Left renal pelvis (tissue), 4 donors: Measurements from ENCODE around the gene TSC22D3. TPM values are rescaled to one million over a fixed set of nuclear protein-coding genes. Genes with fewer than 3 reads are reported as not detected.
"Not testable (repeated sequence)": the region's sequence is repeated elsewhere in the genome, so short reads cannot be mapped to it uniquely, and the experiment has no call there.

Experiments used
- DNase-seq, 4 donors: peaks; one replicate each; pipeline ENCODE4 v3.0.0-alpha.2; 2013; ENCODE audit warnings: low read depth in 4 of 4, low spot score in 3 of 4
- polyA plus RNA-seq, 4 donors: library from polyadenylated mRNA; unstranded; fragments of 120-200 nt; gene quantifications; one replicate each; pipeline ENCODE4 v1.2.1, GENCODE V29; 2013; ENCODE audit not compliant: insufficient read length in 4 of 4

TSC22D3 gene
- polyA plus RNA-seq, result 100 to 1,000 TPM in 3 of 4 donors, 10 to 100 TPM in 1; 72.8 to 127 (median 113) TPM

DNA sequence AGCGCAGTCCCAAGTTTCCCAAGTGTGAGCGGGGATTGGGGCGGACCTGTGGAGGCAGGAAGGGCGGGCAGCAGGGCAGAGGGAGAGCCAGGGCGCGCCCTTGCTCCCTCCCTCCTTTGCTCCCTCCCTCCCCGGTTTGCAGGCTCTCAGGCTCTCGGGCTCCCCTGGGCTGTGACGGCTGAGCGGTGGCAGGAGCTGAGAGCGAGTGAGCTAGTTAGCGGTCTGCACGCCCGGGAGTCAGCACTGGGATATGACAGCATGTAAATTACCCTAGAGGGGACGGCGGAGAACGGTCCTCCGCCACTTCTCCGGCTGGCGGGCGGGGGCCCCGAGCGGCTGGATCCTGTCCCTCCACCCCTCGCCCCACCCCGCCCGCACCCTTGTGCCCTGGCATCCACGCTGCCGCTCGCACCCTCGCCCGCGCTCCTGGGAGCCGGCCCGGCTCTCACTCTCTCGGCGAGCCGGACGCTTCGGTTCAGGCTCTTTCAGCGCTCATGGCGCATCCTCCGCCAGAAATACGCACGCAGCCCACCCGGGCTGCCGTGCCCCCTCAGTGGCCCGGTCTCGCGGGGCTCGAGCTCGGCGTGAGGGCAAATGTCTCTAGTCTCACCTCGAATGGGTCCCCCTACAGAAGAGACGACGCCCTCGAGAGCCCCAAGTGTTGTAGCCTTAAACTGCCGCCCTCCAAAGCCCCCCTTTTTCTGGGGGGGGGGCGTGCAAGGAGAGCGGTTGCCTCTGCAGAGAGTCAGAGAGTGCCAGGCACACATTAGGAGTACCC is at the start of gene TSC22D3:
TSC22D3 (minus strand) TSS at position 54 of the 778 bp plus-strand sequence. CDS start 368 bp downstream, outside the sequence.
- peak in 1 of 4 donors; percentile 39 for DNase-seq

DNA sequence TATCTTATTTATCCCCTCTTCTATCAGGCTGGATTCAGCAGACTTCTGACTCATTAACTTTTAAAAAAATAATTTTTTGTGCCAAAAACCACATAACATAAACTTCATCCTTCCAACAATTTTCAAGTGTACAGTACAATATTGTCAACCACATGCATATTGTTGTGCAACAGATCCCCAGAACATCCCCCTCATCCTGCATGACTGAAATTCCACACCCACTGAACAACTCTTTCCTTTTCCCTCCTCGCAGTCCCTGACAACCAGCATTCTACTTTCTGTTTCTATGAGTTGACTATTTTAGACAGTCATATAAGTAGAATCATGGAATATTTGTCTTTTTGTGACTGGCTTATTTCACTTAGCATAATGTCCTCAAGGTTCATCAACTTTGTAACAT is 47.9 kb upstream of the TSC22D3 start:
- no peak for DNase-seq

DNA sequence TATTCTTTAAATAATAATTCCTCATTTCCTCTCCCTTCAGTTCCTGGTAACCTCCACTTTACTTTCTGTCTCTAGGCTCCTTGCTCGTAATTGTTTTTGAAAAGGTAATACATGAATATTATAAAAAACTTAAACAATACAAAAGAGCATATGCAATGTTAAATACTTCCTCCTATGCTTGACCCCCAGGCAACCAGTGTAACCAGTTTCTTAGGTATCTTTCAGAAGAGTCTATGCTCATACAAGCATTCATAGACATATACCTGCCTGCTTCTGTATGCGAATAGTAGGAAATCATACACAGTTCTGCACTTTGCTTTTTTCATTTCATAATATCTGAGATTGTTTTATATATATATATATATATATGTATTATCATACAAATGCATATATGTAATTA is 47.5 kb upstream of the TSC22D3 start:
- no peak for DNase-seq

DNA sequence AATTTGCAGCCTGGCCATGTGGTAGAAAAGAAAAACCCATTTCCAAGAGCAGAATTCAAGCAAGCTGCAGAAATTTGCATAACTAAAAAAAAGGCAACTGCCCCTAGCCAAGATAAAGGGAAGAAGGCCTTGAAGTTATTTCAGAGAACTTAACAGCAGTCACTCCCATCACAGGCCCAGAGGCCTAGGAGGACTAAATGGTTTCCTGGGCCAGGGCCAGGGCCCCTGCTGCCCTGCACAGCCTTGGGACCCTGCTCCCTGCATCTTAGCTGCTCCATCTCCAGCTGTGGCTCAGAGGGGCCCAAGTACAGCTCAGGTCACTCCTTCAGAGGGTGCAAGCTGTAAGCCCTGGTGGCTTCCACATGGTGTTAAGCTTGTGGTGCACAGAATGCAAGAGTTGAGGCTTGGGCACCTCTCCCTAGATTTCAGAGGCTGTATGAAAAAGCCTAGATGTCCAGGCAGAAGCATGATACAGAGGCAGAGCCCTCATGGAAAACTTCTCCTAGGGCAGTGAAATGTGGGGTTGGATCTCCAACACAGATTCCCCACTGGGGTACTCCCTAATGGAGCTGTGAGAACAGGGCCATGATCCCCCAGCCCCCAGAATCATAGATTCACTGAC is 43.4 kb upstream of the TSC22D3 start:
- DNase-seq, result no peak

DNA sequence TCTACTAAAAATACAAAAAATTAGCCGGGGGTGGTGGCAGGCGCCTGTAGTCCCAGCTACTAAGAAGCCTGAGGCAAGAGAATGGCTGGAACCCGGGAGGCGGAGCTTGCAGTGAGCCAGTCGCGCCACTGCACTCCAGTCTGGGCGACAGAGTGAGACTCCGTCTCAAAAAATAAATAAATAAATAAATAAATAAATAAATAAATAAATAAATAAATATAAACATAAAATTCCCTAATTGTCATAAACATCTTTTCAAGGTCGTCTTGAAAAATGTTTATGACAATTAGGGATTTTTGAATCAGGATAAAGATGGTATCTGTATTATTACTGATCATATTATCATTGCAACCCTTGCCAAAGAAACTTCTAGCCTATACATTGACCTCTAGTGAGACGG is 34.5 kb upstream of the TSC22D3 start:
- not testable (repeated sequence) for DNase-seq

DNA sequence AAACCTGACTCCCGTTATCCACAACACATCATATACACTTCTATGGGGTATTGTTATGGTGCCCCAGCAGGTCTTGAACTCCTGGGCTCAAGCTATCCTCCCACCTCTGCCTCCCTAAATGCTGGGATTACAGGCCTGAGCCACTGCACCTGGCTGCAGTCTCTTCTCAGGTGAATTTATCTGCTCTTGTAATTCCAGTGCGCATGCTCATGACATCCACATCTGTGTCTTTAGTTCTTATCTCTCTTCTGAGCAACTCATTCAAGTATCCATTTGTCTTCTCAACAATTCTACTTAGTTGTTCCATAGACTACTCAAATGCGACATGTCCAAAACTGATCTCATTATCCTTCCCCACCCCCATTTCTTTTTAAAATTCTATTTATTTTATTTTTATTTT is 29.6 kb upstream of the TSC22D3 start:
- no peak for DNase-seq

DNA sequence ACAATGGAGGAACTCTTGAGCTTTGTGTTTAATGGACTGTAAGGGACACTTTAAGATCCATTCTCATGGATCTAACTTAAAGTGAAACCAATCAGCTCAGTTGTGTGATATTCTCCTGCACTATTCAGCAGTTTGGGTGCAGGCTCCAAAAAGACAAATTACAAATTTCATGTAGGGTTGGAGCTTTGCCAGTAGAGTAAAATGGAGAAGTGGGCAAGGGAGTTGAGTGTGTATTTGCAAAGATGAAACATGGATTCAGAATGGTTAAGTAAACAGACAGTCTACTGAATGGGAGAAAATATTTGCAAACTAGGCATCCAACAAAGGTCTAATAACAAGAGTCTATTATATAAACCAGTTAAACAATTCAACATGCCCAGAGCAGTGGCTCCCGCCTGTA is 28.8 kb upstream of the TSC22D3 start:
- no peak for DNase-seq

DNA sequence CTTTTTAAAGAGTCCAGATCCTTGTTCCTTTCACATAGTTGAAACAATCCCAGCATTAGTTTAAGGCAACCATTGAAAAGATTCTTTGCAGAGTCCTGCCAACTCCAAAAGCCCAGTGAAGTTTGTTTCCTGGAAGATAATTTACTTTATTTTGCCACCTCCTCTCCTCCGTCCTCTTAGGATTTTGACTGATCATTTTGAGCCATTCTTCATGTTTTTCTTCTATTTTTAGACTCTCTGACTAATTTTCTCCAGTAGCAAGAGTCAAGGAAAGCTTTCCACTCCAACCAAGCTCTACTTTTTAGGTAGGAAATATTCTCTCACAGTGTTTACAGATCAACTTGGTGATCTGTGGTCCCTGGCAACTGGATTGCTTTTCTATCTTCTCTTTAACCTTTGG is 12.2 kb upstream of the TSC22D3 start:
- no peak for DNase-seq

DNA sequence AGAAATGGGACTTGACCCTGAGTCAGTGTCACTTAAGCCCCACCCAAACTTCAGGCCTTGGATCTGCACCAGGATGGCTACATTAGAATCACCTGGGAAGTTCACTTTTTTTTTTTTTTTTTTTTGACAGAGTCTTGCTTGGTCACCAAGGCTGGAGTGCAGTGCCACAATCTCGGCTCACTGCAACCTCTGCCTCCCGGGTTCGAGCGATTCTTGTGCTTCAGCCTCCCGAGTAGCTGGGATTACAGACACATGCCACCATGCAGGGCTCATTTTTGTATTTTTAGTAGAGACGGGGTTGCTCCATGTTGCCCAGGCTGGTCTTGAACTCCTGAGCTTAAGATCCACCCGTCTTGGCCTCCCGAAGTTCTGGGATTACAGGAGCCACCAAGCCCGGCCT is 4.9 kb upstream of the TSC22D3 start:
- no peak for DNase-seq

DNA sequence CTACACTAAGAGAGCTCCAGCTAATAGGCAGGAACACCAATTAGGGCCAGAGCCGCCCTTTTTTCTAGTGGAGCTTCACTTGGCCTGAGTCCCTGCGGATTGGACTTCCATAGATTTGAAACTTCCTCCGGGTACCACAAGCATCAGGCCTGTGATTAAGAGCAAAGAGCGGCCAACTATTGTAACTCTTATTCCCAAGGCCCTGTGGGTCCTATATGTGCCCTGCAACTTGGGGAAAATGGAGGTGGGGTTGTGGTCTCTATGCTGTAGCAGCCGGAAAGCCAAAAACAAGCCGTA is 1.9 kb upstream of the TSC22D3 start, which contains the start of gene NCBP2L:
NCBP2L (plus strand) TSS at position 198 of the 297 bp plus-strand sequence. CDS start 16,488 bp downstream, outside the sequence.
- no peak for DNase-seq

DNA sequence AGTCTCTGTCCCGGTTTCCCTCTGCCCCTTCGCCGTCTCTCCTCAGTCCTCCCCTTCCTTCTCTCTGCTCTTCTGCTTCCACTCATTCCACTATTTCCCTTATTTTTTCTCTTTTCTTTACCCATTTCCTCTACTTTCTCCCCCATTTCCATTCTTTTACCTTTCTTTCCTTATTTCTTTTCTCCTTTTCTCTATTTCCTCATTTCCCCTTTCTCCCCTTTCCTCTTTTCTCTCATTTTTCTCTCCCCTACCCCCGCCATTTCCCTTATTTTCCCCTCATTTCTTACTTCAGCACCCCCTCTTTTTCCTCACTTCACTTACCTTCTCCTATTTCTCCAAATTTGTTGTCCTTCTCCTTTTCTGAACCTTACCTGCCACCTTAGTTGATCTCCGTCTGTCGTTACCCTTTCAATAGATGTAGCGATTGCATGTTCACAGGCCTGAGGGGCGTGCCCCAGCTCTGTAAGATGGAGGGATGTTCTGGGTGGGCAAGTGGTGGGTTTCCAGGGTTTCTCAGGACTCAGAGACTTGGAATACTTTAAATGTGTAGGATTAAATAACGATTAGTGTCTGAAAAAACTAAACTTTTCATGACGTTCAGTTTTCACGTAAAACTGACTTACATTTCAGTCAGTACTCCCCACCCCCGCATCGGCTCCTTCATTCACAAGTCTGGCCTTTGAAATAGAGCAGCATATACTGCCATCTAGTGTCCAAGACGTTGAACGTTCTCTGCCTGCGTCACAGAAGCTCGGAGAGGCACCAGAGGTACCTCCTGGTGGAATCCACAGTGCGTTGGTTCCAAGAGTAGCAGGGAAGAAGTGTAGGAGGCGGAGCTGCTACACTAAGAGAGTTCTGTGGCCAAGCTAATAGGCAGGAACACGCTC is 1.3 kb upstream of the TSC22D3 start:
- peak; percentile 62 to 79 (median 68) for DNase-seq

DNA sequence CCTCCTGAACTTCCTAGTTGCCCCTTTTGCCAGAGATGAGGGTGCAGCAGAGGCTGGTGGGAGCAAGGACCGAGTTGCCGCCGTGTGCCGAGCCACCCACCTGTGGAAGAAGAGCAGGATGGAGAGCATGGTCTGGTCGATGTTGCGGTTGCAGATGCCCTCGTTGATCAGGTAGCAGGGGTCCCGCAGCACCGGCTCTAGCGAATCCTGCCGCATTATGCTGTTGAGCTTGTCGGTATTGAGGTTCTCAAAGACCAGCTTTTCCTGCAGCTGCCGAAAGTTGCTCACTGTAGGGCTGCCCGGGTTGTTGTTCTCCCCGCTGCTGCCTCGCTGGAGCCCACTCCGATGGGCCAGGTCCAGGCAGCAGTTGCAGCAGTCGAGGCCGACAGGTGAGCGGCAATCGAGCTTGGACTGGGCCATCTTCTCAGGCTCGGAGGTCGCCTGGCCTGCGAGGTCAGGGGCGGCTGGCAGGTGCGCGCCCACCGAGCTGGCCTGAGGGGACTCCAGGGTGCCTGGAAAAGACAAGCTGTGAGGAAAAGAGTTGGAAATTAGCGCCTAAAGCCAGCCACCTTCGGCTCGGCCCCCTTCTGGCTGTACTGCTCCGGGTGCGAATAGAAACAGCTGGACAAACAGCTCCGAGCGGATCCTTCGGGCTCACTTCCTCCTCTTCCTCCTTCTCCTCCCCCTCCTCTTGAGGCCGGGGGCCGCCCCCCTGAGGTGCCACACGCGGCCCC is 420 bp downstream of the TSC22D3 start:
- DNase-seq, result no peak

DNA sequence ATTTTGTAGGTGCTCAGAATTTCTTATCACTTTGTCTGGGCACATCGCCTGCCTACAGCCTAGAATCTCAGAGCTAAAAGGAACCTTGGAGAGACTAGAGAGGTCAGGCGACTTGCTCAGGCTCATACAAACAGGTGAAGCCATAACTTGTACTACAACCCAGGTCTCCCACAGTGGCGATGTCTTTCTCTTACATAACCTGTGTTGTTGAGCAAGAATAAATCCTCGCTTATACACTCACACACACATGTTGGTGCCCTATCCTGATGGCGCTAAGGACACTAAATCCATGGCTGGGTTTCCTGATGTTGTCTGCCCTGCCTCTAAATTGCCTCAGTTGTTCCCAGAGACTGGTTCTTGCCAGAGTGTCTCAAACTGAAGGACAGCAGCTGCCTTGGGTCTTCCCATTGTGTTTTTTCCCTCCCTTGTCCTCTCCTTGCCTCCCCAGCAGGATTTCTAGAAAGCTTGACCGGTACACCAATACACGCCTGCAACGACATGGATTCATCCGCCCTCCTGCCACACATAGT is 1.6 kb downstream of the TSC22D3 start:
- no peak for DNase-seq

DNA sequence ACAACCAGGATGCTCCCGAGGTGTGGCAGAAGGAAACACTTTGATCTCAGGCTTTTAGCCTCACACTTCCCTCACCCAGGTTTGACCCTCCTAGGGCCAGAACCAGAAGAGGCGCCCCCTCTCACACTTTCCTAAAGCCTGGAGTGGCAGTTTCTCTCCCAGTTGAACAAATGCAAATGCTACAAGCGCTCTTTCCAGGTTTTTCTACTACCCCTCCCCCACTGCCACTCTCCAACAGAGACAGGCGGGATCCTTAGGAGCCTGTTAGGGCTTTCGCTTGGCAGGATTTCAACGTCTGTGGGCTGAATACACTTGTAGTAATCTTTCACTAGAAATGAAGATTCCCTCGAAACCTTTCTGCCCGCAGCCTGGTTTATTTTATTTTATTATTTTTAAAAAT is 2.4 kb downstream of the TSC22D3 start:
- no peak for DNase-seq

DNA sequence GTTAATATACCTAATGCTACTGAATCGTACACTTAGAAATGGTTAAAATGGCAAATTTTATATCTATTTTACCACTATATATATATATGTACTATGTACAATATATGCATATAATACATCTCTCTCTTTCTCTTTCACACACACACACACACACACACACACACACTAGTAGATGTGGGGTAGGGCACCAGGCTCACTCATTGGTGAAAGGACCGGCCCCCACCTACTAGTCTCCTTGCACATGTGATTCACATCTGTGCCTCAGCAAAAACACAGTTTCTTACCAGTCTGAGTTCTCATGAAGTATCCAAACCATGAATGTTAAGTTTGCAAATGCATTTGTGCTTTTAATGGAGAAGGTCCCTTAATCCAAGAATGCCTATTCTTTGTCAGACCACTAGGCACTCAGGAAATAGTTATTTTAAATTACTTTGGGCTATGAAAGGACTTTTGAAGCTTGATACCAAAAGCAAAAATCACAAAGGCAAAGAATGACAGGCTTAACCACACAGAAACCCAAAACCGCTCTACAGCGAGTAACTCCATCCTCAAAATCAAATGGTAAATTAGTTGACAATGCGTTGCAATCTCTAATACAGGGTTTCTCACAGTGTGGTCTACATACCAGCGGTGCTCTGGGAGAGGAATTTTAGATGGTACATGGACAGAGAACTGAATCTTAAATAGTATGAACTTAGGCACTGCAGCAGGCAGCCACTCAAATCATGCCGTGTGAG is 5.8 kb downstream of the TSC22D3 start:
- no peak for DNase-seq

DNA sequence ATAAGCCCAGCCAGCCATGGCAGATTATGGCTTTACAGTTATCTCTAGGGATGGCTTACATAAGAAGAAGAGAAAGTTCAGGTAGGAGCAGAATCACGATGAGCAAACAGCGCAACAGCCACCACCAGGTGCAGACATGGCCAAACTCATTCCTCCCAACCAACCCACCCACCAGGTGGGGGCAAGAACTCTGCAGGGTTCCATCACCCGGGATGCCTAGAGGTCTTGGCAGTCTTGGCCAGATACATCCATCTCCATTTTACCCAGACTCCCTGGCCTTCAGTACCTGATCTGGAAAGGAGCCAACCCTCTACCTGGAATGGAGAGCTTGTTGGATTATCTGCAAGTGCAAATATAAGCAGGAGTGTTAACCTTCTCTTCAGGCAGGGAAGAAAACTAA is 7.5 kb downstream of the TSC22D3 start:
- DNase-seq, result no peak

DNA sequence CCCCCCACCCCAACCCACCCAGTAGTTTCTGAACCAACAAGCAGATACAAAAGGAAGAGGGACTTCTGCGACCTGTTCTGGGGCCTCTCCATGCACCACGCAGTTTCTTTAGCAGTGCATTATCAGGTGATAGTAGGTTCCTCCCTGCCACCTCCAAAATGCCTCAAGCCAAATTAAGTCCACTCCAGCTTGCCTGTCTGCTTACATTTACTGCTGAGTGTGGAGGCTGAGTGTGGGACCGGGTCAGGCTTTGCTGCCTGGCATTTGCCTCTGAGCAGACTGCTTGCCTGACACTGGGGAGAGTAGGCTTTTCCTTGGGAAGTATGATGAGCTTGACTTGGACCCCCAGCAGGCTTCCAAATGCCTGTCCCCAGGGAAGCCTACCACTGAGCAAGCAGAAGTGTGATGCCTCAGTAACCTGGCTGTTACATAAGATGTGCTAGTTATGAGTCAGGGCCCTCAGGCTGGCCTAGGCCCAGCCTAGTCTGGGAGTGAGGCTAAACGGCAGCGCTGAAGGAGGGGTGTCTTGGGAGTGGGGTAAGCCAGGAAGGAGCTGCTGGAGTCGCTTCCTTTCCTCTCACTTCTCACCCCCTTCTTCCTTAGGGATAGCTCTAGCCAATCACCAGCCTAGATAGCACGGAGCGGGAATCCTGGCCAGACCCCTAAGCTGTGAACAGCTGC is 9.0 kb downstream of the TSC22D3 start:
- DNase-seq, result no peak

DNA sequence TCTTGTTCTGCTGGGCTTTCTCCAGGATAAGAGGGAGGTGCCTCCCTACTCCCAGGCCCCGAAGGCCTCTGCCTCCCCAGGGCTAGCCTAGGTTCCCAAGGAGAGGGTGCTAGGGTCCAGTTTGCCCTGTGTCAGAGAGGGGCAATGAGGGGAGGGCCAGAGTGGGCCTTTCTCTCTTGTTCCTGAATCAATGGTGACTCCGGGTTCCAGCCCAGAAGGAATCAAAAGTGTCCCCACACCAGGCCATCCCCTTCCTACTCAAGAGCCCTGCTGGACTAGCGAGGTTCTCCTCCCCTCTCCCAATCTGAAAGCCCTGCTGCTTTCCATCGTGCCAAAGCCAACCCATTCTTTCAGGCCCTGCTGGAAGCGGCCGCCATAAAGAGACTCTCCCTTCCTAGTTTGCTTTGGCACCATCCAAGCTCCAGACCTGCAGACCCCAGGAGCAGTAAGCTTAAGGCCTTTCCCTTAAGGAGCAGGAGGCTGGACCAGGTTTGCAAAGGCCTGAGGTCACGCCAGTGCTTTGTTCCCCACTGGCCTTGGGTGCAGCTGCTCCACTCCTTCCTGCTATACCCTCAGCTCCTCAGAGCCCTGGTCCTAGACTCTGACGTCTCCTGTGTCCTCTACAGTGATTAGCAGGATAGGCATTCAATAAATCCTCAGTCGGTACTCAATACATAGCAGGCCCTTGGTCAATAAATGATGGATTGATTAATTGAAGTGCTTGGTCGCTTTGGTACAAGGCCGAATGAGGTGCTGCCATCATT is 10.6 kb downstream of the TSC22D3 start:
- DNase-seq, result no peak
